K562 (cell line): ENCODE data around the gene DGLUCY. TPM values are rescaled to one million over a fixed set of nuclear protein-coding genes. Genes with fewer than 3 reads are reported as not detected.

ENCODE experiments used
- ETV5 ChIP-seq: sonication (generic); formaldehyde crosslinking; IDR thresholded peaks from 2 replicates; pipeline ENCODE4 v1.4.0; 2020; ENCODE audit warnings: low read depth, mild to moderate bottlenecking, missing genetic modification reagents
- EWSR1 ChIP-seq: fragments of 450-650 bp; IDR thresholded peaks from 2 replicates; pipeline ENCODE4 v1.6.1; 2018; ENCODE audit warnings: borderline replicate concordance, mild to moderate bottlenecking, low read depth, moderate library complexity; ENCODE audit not compliant: partially characterized antibody
- FOXK1 ChIP-seq: sonication (generic); formaldehyde crosslinking; IDR thresholded peaks from 2 replicates; pipeline ENCODE4 v1.8.0; 2022; ENCODE audit warnings: missing genetic modification reagents, mild to moderate bottlenecking, borderline replicate concordance
- GATAD2A ChIP-seq: fragments of 450-650 bp; IDR thresholded peaks from 2 replicates; pipeline ENCODE4 v1.6.1; 2017
- HDAC1 ChIP-seq, 2 experiments: fragments of 450-650 bp; IDR thresholded peaks; 2 replicates each; pipeline ENCODE4 v1.6.1; 2016 to 2017; ENCODE audit warnings: inconsistent platforms in 1 of 2, mild to moderate bottlenecking in 1 of 2, moderate library complexity in 1 of 2
- JUND ChIP-seq, 2 experiments: IDR thresholded peaks; 2 replicates in 1 of 2; 3 replicates in 1 of 2; pipeline ENCODE4 v1.6.1; 2011; ENCODE audit warnings: borderline replicate concordance in 2 of 2, low read depth in 2 of 2, low read length in 2 of 2, improper control_type of control experiment in 1 of 2, missing biosample characterization in 1 of 2, missing genetic modification characterization in 1 of 2, missing genetic modification reagents in 1 of 2
- KDM4B ChIP-seq, 2 experiments: fragments of 450-650 bp in 1 of 2; sonication (generic) in 1 of 2; IDR thresholded peaks; 2 replicates each; pipeline ENCODE4 v1.6.1; 2016 to 2017; ENCODE audit warnings: borderline replicate concordance in 2 of 2, antibody characterized with exemption in 1 of 2, low read depth in 1 of 2, mild to moderate bottlenecking in 1 of 2
- MCM5 ChIP-seq: fragments of 450-650 bp; IDR thresholded peaks from 2 replicates; pipeline ENCODE4 v1.6.1; 2016; ENCODE audit warnings: low read depth
- NCOR1 ChIP-seq: fragments of 450-650 bp; IDR thresholded peaks from 2 replicates; pipeline ENCODE4 v1.6.1; 2016; ENCODE audit warnings: mild to moderate bottlenecking, moderate library complexity
- PHB2 ChIP-seq: fragments of 450-650 bp; IDR thresholded peaks from 2 replicates; pipeline ENCODE4 v1.6.1; 2017; ENCODE audit warnings: low read depth
- TEAD4 ChIP-seq, 2 experiments: sonication (generic) in 1 of 2; formaldehyde crosslinking in 1 of 2; IDR thresholded peaks; 2 replicates each; pipeline versions ENCODE4 v1.6.1 to v1.8.0; 2012 to 2022; ENCODE audit warnings: borderline replicate concordance in 1 of 2, inconsistent platforms in 1 of 2, low read length in 1 of 2, mild to moderate bottlenecking in 1 of 2, missing genetic modification reagents in 1 of 2
- TOE1 ChIP-seq, 2 experiments: fragments of 450-650 bp in 1 of 2; sonication (generic) in 1 of 2; formaldehyde crosslinking in 1 of 2; IDR thresholded peaks; 2 replicates each; pipeline versions ENCODE4 v1.7.1 to v1.8.0; 2016 to 2022; ENCODE audit warnings: borderline replicate concordance in 2 of 2, mild to moderate bottlenecking in 2 of 2, antibody characterized with exemption in 1 of 2, inconsistent platforms in 1 of 2, low read depth in 1 of 2, missing genetic modification reagents in 1 of 2, moderate library complexity in 1 of 2
- ZNF124 ChIP-seq: sonication (generic); formaldehyde crosslinking; IDR thresholded peaks from 2 replicates; pipeline ENCODE4 v1.8.1; 2022; ENCODE audit warnings: missing genetic modification reagents
- ZNF561 ChIP-seq: fragments of 450-650 bp; formaldehyde crosslinking; conservative IDR thresholded peaks from 2 replicates; pipeline ENCODE4 v1.4.0; 2020; ENCODE audit warnings: mild to moderate bottlenecking, moderate library complexity
- polyA plus RNA-seq, 8 experiments: library from polyadenylated mRNA; depleted of rRNA in 4 of 8; stranded (reverse) in 5 of 8; unstranded in 3 of 8; fragments of >200 nt; fragmentation: Nextera tagmentation in 2 of 8; fragmentation: Illumina TruSeq in 1 of 8; extraction: Ambion mirVana in 2 of 8; extraction: Trizol in 1 of 8; gene quantifications; 2 replicates each; pipeline versions ENCODE4 v1.2.1 to v1.2.3, GENCODE V29; 2011 to 2014; ENCODE audit warnings: inconsistent platforms in 1 of 8, missing spikeins in 1 of 8
- total RNA-seq, 7 experiments: library from RNA; depleted of rRNA in 6 of 7; stranded (reverse); fragments of >200 nt in 6 of 7; fragmentation: Illumina TruSeq in 2 of 7; extraction: Trizol in 2 of 7; gene quantifications; 2 replicates each; pipeline versions ENCODE4 v1.2.1 to v1.2.3, GENCODE V29; 2011 to 2021; ENCODE audit warnings: low replicate concordance in 1 of 7
- TF ChIP-seq, protein P1 (sequence below): fragments of 450-650 bp; IDR thresholded peaks from 2 replicates; pipeline ENCODE4 v1.6.1; 2016; ENCODE audit warnings: low read depth, mild to moderate bottlenecking, moderate library complexity
- TF ChIP-seq, protein P2 (sequence below), 2 experiments: fragments of 450-650 bp in 1 of 2; sonication (generic) in 1 of 2; formaldehyde crosslinking in 1 of 2; IDR thresholded peaks; 2 replicates each; pipeline versions ENCODE4 v1.7.1 to v1.9.0; 2016 to 2022; ENCODE audit warnings: inconsistent platforms in 1 of 2, mild to moderate bottlenecking in 1 of 2, missing genetic modification reagents in 1 of 2

DGLUCY gene
- total and polyA plus RNA-seq, 9 of the 15 experiments (the other 6 are each of a cell fraction or from before 2014, with no cell fraction given), result 9.9 to 28.4 (median 21.0) TPM

DNA sequence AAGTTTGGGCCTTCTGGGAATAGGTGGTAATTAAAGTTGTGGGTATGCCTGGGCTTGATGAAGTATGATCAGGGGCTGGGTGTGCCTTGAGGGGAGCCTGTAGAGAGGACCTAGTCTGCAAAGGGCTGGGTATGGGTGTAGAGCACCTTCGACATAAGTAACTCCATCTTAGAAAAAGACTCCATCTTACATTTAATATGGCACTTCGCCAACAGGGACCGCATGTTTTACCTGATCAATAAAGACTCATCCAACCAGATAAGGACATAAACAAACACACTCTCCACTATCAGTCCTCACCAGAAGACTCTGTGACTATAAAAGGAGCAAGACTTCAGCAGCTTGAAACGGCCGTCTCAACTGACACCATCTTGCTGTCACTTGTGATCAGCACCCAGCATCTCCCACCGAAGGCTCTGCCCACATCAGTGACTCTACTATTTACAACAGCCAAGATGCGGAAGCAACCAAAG, 154.1 kb downstream of the DGLUCY start (continued):
- TF ChIP-seq TOE1 (IDR thresholded peaks at IDR 0.05; ENCODE audit: borderline replicate concordance), result no peak
- no peak for TF ChIP-seq TOE1 (CRISPR knock-in tag; IDR thresholded peaks at IDR 0.05; ENCODE audit: borderline replicate concordance, low read depth)
- TF ChIP-seq TEAD4 (IDR thresholded peaks at IDR 0.05; ENCODE audit: low read length), result peak; percentile 93
- no peak for TF ChIP-seq TEAD4 (CRISPR knock-in tag; IDR thresholded peaks at IDR 0.05; ENCODE audit: borderline replicate concordance)
- TF ChIP-seq, protein P1, sequence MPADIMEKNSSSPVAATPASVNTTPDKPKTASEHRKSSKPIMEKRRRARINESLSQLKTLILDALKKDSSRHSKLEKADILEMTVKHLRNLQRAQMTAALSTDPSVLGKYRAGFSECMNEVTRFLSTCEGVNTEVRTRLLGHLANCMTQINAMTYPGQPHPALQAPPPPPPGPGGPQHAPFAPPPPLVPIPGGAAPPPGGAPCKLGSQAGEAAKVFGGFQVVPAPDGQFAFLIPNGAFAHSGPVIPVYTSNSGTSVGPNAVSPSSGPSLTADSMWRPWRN, result no peak
- TF ChIP-seq ETV5, result no peak
- no peak for TF ChIP-seq KDM4B (IDR thresholded peaks at IDR 0.05; ENCODE audit: borderline replicate concordance in 2 of 2, low read depth in 1 of 2)
- no peak for TF ChIP-seq EWSR1
- TF ChIP-seq GATAD2A, result no peak
- peak; percentile 58; the same call in 1 of the 2 replicates for TF ChIP-seq JUND (IDR thresholded peaks at IDR 0.05; ENCODE audit: borderline replicate concordance, low read depth, low read length)
- TF ChIP-seq JUND (tag; IDR thresholded peaks at IDR 0.05; ENCODE audit: borderline replicate concordance, low read depth, low read length), result peak; percentile 89; the same call in 2 of the 3 replicates
- peak; percentile 81 for TF ChIP-seq ZNF561 (CRISPR knock-in tag)
- peak in 1 of 2 experiments; percentile 47; a peak in 1 of 4 replicates for TF ChIP-seq HDAC1 (IDR thresholded peaks at IDR 0.05)
- TF ChIP-seq ZNF124 (CRISPR knock-in tag), result no peak
- TF ChIP-seq PHB2, result peak; percentile 50; the same call in 1 of the 2 replicates
- TF ChIP-seq FOXK1 (CRISPR knock-in tag), result no peak
- TF ChIP-seq NCOR1, result peak; percentile 88
- TF ChIP-seq, protein P2, sequence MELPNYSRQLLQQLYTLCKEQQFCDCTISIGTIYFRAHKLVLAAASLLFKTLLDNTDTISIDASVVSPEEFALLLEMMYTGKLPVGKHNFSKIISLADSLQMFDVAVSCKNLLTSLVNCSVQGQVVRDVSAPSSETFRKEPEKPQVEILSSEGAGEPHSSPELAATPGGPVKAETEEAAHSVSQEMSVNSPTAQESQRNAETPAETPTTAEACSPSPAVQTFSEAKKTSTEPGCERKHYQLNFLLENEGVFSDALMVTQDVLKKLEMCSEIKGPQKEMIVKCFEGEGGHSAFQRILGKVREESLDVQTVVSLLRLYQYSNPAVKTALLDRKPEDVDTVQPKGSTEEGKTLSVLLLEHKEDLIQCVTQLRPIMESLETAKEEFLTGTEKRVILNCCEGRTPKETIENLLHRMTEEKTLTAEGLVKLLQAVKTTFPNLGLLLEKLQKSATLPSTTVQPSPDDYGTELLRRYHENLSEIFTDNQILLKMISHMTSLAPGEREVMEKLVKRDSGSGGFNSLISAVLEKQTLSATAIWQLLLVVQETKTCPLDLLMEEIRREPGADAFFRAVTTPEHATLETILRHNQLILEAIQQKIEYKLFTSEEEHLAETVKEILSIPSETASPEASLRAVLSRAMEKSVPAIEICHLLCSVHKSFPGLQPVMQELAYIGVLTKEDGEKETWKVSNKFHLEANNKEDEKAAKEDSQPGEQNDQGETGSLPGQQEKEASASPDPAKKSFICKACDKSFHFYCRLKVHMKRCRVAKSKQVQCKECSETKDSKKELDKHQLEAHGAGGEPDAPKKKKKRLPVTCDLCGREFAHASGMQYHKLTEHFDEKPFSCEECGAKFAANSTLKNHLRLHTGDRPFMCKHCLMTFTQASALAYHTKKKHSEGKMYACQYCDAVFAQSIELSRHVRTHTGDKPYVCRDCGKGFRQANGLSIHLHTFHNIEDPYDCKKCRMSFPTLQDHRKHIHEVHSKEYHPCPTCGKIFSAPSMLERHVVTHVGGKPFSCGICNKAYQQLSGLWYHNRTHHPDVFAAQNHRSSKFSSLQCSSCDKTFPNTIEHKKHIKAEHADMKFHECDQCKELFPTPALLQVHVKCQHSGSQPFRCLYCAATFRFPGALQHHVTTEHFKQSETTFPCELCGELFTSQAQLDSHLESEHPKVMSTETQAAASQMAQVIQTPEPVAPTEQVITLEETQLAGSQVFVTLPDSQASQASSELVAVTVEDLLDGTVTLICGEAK (IDR thresholded peaks at IDR 0.05), result no peak
- TF ChIP-seq, protein P2 (CRISPR knock-in tag; IDR thresholded peaks at IDR 0.05), result no peak
- no peak for TF ChIP-seq MCM5
